ENCODE measurements around the gene IMMP2L. TPM values are rescaled to one million over a fixed set of nuclear protein-coding genes. Genes with fewer than 3 reads are reported as not detected.

IMMP2L gene
- total RNA-seq, 4 donors from 2014 or later = 23.8 to 30.0 (median 27.7) TPM

DNA sequence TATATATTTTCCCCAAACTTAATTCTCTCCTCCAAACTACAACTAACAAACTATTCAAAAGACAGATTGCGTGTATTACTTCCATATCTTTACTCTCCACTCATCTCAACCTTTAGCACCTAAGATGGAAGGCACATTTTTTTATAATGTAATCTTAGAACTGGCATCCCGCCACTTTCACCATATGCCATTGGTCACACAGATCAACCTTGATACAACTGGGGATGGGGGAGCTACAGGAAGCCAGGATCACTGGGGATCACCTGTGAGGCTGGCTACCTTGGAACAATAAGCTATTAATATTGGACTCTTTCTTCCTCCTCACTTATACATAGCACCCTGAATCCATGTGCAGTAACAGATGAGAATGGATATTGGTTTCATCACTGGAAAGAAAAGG, 941.0 kb downstream of the IMMP2L start:
- H3K27me3 ChIP-seq = no peaks in the 10 kb centered on the region
- no peaks in the 10 kb centered on the region for H3K9me3 ChIP-seq
- no peak for TF ChIP-seq POLR2A (IDR thresholded peaks at IDR 0.05)
- TF ChIP-seq, protein P1, sequence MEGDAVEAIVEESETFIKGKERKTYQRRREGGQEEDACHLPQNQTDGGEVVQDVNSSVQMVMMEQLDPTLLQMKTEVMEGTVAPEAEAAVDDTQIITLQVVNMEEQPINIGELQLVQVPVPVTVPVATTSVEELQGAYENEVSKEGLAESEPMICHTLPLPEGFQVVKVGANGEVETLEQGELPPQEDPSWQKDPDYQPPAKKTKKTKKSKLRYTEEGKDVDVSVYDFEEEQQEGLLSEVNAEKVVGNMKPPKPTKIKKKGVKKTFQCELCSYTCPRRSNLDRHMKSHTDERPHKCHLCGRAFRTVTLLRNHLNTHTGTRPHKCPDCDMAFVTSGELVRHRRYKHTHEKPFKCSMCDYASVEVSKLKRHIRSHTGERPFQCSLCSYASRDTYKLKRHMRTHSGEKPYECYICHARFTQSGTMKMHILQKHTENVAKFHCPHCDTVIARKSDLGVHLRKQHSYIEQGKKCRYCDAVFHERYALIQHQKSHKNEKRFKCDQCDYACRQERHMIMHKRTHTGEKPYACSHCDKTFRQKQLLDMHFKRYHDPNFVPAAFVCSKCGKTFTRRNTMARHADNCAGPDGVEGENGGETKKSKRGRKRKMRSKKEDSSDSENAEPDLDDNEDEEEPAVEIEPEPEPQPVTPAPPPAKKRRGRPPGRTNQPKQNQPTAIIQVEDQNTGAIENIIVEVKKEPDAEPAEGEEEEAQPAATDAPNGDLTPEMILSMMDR (IDR thresholded peaks at IDR 0.05) = no peak
- intact Hi-C loops (cut with DNase I) = no loop called here
- WGBS, 2 donors = 92 to 94% methylated on average over 2 of the region's 2 CpGs
- H3K36me3 ChIP-seq = no peaks in the 10 kb centered on the region
- H3K27ac ChIP-seq = no peak overlapping the region
- H3K4me1 ChIP-seq = no peaks in the 10 kb centered on the region
- no peak overlapping the region for H3K4me3 ChIP-seq (replicated peaks in 1 of 3)
- no peak for DNase-seq

DNA sequence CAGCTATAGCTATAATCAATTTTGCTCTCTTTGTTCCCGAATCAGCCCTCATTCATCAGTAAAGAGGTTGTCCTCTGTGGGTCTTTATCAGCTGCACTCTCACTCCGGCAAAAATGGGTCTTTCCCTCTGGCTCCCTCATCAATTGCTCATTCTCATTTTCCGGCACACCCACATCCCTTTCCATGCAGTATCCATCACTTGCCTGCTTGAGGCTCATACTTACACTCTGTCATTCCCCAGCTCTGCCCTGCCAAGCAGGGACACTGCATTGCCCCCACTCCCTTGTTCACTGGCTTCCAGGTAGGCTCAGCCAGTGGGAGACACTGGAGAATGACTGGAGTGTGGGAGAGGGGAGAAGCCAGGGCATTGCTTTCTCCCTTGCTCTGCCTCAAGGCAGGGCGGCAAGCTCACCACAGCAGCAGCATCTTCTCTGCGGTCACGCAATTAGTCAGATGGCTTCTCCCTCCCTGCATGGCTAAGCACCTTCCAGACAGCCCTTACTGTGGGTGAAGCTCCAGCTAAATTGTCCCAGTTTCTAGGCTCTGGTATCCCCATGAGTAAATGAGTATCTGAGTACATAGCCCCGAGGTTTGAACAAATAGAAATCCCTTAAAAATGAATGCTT, 942.1 kb downstream of the IMMP2L start:
- H3K27ac ChIP-seq = no peak overlapping the region
- H3K4me3 ChIP-seq (replicated peaks in 1 of 3) = no peak overlapping the region
- no peaks in the 10 kb centered on the region for H3K9me3 ChIP-seq
- DNase-seq = no peak
- H3K27me3 ChIP-seq = no peaks in the 10 kb centered on the region
- H3K36me3 ChIP-seq = no peaks in the 10 kb centered on the region
- TF ChIP-seq POLR2A (IDR thresholded peaks at IDR 0.05) = no peak
- TF ChIP-seq, protein P1 (IDR thresholded peaks at IDR 0.05) = no peak
- 87 to 89% methylated on average over 7 of the region's 7 CpGs for WGBS, 2 donors
- intact Hi-C loops (cut with DNase I) = no loop called here
- no peaks in the 10 kb centered on the region for H3K4me1 ChIP-seq

Small RNA genes lying within 50 kb of the gene (small RNA-seq; reads per million reads assigned to genes)
- gene AC003989.2 = not detected

Measured in thyroid gland (tissue), 4 donors.